ENCODE results near the gene RGS3.

GRCh38 chr9:113600871-113601614 lies 137.5 kb downstream of the RGS3 start:
- TF ChIP-seq, protein P1, sequence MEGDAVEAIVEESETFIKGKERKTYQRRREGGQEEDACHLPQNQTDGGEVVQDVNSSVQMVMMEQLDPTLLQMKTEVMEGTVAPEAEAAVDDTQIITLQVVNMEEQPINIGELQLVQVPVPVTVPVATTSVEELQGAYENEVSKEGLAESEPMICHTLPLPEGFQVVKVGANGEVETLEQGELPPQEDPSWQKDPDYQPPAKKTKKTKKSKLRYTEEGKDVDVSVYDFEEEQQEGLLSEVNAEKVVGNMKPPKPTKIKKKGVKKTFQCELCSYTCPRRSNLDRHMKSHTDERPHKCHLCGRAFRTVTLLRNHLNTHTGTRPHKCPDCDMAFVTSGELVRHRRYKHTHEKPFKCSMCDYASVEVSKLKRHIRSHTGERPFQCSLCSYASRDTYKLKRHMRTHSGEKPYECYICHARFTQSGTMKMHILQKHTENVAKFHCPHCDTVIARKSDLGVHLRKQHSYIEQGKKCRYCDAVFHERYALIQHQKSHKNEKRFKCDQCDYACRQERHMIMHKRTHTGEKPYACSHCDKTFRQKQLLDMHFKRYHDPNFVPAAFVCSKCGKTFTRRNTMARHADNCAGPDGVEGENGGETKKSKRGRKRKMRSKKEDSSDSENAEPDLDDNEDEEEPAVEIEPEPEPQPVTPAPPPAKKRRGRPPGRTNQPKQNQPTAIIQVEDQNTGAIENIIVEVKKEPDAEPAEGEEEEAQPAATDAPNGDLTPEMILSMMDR (IDR thresholded peaks at IDR 0.05; ENCODE audit: low read length): no peak
- TF ChIP-seq EZH2 (IDR thresholded peaks at IDR 0.05; ENCODE audit: borderline replicate concordance, low read length): no peak
